Measurements from ENCODE around the gene PLCD3.

DNA sequence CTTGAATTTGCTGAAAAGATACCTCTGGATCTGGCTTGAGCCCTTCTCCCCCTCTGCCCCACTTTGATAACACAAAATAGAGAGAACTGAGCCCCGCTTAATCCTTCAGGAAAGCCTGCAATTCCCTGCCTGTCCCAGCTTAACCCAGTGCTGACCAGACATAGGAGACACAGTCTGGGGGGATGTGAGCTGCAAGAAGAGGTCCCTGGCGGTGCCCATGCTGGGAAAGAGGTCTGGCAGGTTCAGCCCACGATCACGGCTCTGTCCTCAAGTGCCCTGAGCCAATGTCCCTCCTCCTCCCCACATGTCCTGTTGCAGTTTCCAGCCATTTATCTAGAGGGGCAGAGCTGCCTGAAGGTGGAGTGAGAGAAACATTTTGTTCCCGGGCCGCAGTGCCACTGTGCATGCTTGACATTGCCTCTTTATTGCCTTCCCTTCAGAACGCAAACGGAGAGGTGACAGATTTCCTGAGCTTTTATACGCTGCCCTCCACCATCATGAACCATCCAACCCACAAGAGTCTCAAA lies 29.0 kb downstream of the PLCD3 start:
- TF ChIP-seq, protein P1, sequence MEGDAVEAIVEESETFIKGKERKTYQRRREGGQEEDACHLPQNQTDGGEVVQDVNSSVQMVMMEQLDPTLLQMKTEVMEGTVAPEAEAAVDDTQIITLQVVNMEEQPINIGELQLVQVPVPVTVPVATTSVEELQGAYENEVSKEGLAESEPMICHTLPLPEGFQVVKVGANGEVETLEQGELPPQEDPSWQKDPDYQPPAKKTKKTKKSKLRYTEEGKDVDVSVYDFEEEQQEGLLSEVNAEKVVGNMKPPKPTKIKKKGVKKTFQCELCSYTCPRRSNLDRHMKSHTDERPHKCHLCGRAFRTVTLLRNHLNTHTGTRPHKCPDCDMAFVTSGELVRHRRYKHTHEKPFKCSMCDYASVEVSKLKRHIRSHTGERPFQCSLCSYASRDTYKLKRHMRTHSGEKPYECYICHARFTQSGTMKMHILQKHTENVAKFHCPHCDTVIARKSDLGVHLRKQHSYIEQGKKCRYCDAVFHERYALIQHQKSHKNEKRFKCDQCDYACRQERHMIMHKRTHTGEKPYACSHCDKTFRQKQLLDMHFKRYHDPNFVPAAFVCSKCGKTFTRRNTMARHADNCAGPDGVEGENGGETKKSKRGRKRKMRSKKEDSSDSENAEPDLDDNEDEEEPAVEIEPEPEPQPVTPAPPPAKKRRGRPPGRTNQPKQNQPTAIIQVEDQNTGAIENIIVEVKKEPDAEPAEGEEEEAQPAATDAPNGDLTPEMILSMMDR (IDR thresholded peaks at IDR 0.05; ENCODE audit: low read depth, low read length, poor library complexity, severe bottlenecking): no peak
- no peak for TF ChIP-seq EZH2phosphoT487 (IDR thresholded peaks at IDR 0.05; ENCODE audit: borderline replicate concordance, low read length)

All from DOHH2 (cell line).